Dendritic cell treated with granulocyte-macrophage colony-stimulating factor and Interleukin-4, amounts not matched to agents 40 ng/mL and 50 ng/mL, for 4 days (primary cell): ENCODE measurements around the gene LMCD1.
A peak's percentile ranks its signal among the peaks of the same experiment; 100 is the strongest.

ENCODE experiments used
- H3K27ac Mint-ChIP-seq: one replicate; pipeline ENCODE4 v1.8.0; 2022; ENCODE audit warnings: mild to moderate bottlenecking, mixed read lengths
- H3K27me3 Mint-ChIP-seq: one replicate; pipeline ENCODE4 v1.8.0; 2022; ENCODE audit warnings: mild to moderate bottlenecking, mixed read lengths
- H3K36me3 Mint-ChIP-seq: one replicate; pipeline ENCODE4 v1.8.0; 2022; ENCODE audit warnings: low read depth, mixed read lengths
- H3K4me1 Mint-ChIP-seq: one replicate; pipeline ENCODE4 v1.8.0; 2022; ENCODE audit warnings: low read depth, mixed read lengths
- H3K4me3 Mint-ChIP-seq: one replicate; pipeline ENCODE4 v1.8.0; 2022; ENCODE audit warnings: mild to moderate bottlenecking, moderate library complexity, mixed read lengths
- H3K9me3 Mint-ChIP-seq: one replicate; pipeline ENCODE4 v1.8.0; 2022; ENCODE audit warnings: mixed read lengths
- intact Hi-C: fragments of 100-400 bp; cut with micrococcal nuclease; formaldehyde crosslinking; loops from one replicate; pipeline ENCODE4 v1.15.0; 2022

LMCD1 gene

DNA sequence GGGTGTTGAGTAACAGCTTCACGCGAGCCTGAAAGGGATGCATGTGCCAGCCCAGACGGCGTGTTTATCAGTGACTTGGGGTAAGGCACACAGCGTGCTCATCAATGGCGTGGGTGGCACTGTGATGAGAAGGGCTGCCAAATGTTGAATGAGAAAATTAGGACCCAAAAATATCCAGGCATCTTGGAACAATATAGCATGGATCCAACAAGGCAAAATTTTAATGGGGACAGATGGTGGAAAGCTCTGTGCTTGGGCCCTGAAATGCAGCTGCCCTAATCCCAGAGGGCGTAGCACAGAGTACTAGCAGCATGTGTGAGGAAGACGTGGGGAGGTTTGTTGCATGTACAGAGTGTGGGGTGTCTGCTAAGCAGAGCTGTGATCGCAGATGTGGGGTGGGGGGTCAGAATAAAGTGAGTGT is 94.1 kb downstream of the LMCD1 start:
- Mint-ChIP-seq H3K4me3 (no peak overlapping the region), H3K4me1 (no peaks in the 10 kb centered on the region), H3K36me3 (no peaks in the 10 kb centered on the region), H3K9me3 (no peaks in the 10 kb centered on the region), H3K27ac (no peak overlapping the region), H3K27me3 (no peaks in the 10 kb centered on the region)
- intact Hi-C loops: no loop called here

DNA sequence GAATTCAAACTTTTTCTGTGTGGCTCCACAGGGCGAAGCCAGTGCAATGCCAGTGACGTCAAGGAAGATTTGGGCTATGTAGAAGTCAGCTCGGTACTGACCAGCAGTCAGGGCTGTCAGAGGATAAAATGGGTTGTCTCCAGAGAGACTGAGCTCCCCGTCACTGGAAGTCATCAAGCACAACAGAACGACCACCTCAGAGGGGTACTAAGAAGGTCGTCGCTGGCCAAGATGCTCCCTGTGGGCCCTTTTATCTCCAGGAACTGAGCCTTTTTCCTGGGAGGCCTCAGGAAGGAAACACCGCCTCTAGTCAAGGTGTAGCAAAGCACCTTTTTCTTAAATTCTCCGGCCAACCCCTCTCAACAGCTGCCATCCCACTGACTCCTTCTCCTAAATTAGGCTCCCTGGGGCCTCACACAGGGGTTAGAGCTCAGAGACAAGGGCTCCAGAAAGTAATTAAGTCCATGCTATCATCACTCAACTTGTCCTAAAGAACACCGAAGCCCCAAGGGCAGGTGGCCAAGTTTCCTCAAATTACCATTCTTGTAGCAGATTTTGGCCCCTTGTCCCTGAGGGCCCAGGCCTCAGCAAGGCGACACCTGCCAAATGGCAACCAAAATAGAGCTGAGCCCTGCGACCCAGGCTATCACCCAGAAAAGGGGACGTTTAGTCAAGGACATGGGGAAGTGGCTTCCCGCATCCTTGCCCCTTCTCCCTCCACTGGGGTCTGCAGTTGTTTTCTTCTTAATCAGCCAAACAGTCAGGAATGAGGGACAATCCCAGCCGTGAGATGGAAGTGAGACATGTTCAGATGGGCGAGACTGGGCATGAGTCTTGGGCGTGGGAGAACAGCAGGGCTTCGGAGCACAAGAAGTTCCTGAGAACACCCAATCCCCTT is 94.9 kb downstream of the LMCD1 start:
- intact Hi-C loops: no loop called here
- H3K27me3 Mint-ChIP-seq: no peaks in the 10 kb centered on the region
- no peak overlapping the region for H3K4me3 Mint-ChIP-seq
- no peaks in the 10 kb centered on the region for H3K36me3 Mint-ChIP-seq
- no peaks in the 10 kb centered on the region for H3K4me1 Mint-ChIP-seq
- no peaks in the 10 kb centered on the region for H3K9me3 Mint-ChIP-seq
- no peak overlapping the region for H3K27ac Mint-ChIP-seq

DNA sequence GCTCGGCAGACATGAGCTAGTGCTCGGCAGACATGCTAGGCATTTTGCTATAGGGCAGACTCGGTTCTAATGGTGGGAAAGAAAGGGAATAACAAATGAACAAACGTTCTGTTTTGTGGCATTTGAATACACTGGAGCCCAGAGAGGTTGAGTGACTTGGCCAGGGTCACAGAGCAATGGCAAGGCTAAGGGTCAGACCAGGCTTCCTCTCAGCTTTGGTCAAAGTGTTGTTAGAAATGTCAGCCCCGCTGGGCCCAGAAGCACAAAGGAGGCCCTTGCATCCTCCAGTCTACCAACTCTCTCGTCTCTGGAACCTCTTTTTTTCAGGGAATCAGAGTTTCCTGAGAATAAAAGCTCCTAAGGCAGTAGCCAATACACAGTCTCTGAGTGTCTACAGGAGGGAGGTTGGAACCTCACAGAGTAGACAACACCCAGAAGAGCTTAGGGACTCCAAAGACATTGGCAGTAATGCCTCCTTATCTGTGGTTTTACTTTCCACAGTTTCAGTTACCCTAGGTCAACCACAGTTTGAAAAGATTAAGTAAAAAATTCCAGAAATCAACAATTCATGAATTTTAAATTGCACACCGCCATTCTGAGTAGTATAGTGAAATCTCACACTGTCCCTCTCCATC is 95.7 kb downstream of the LMCD1 start:
- Mint-ChIP-seq H3K36me3 (no peaks in the 10 kb centered on the region), H3K4me3 (no peak overlapping the region), H3K9me3 (no peaks in the 10 kb centered on the region), H3K4me1 (no peaks in the 10 kb centered on the region), H3K27ac (no peak overlapping the region), H3K27me3 (no peaks in the 10 kb centered on the region)
- intact Hi-C loops: no loop called here

DNA sequence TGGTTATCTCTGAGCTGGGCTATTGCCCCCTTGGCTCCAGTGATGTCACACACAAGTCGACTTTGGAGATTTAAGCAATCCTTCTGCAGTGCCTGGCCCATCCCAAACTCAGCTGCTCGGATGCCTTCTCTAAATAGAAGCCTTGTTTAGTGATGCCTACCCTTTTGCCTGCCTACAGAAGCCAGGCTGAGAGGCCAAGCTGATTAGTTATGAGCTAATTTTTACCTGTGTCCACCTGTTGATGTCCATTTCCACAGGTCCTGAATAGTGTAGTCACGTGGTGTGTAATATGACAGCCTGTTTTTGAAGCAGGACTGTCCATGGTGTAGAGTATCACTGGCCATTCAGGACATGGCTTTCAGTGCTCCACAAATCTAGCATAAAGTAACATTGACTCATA is 97.5 kb downstream of the LMCD1 start:
- Mint-ChIP-seq H3K27ac (no peak overlapping the region), H3K36me3 (no peaks in the 10 kb centered on the region), H3K4me3 (no peak overlapping the region), H3K4me1 (no peaks in the 10 kb centered on the region), H3K27me3 (peaks cover 2% of the 10 kb centered on the region), H3K9me3 (no peaks in the 10 kb centered on the region)
- intact Hi-C loops: no loop called here

DNA sequence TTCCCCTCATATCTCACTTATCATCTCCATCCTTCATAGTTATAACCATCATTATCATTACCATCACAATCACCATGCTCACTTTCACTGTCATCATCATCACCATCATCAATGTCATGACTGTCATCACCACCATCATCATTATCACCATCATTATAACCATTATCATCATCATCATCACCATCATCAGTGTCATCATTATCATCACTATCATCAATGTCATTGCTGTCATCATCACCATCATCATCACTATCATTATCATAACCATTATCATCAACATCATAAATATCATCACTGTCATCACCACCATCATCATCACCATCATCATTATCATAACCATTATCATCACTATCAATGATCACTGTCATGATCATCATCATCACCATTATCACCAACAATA is 98.8 kb downstream of the LMCD1 start:
- Mint-ChIP-seq H3K27ac (no peak overlapping the region), H3K27me3 (peaks cover 2% of the 10 kb centered on the region), H3K4me1 (peaks cover 7% of the 10 kb centered on the region), H3K9me3 (no peaks in the 10 kb centered on the region), H3K4me3 (no peak overlapping the region), H3K36me3 (no peaks in the 10 kb centered on the region)
- intact Hi-C loops: no loop called here

DNA sequence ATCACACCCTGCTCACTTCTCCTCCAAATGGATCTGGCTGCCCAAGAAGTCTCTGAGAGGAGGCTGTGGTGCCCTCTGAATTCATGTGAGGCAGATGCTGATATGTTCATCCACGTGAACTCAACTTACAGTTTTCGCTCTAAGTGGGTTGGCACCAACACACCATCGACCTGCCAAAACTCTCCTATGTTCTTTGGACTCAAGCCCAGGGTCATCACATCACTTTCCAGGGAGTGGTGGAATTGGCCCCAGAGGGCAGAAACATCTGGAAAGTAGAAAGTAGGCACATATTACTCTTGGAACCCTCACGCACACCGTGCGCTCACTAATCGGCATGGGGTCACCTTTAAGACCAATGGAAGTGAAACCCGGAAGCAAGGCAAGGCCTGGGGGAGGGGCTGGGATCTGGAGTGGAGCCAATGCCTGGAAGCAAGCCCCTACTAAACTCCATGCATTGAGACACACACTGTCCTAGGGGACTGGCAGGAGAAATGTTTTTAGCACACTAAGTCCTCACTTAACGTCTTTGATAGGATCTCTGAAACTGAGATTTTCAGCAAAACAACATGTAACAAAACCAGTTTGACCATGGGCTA is 101.6 kb downstream of the LMCD1 start:
- Mint-ChIP-seq H3K4me3 (no peak overlapping the region), H3K9me3 (no peaks in the 10 kb centered on the region), H3K4me1 (peaks cover 18% of the 10 kb centered on the region), H3K27ac (peak overlapping the region; percentile 17), H3K27me3 (peaks cover 13% of the 10 kb centered on the region), H3K36me3 (no peaks in the 10 kb centered on the region)
- intact Hi-C loops: no loop called here

DNA sequence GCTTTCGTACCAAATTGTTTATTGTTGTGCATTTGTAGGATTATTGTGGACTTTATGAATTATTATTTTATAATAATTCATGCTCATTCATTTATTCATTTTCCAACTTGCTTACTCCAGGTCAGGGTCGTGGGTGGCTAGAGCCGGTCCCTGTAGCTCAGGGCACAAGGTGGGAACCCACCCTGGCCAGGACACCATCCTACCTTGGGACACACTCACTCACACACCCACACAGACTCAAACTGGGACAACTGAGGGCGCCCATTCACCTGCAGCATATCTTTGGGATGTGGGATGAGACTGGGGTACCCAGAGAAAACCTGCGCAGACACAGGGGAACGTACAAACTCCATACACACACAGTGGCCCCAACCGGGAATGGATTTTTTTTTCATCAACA is 102.4 kb downstream of the LMCD1 start:
- H3K27me3 Mint-ChIP-seq: peaks cover 16% of the 10 kb centered on the region
- H3K9me3 Mint-ChIP-seq: no peaks in the 10 kb centered on the region
- H3K4me3 Mint-ChIP-seq: no peak overlapping the region

DNA sequence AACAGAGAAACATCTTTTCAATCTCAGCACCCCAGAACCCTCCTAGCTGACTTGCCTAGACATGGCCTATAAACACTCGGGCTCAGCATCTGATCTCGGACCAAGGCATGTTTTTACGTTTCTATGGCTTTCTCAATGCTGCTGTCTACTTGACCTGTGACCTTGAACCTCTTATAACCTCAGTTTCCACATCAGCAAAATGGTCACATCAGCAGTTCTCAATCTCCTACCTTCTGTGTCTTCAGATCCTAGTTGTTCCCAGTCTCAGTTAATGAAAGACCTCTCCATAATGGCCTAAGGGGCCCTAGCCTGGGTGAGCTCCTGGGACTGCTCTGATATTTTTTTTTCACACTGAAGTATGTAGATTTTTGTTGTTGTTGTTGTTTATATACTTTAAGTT is 103.4 kb downstream of the LMCD1 start:
- intact Hi-C loops: no loop called here
- H3K4me1 Mint-ChIP-seq: peaks cover 24% of the 10 kb centered on the region
- H3K36me3 Mint-ChIP-seq: no peaks in the 10 kb centered on the region
- peaks cover 17% of the 10 kb centered on the region for H3K27me3 Mint-ChIP-seq
- H3K4me3 Mint-ChIP-seq: no peak overlapping the region
- peak overlapping the region; percentile 55 for H3K27ac Mint-ChIP-seq
- no peaks in the 10 kb centered on the region for H3K9me3 Mint-ChIP-seq

More for the DNA sequence above, 102.4 kb downstream of the LMCD1 start:
- H3K36me3 Mint-ChIP-seq: no peaks in the 10 kb centered on the region
- H3K4me1 Mint-ChIP-seq: peaks cover 20% of the 10 kb centered on the region
- H3K27ac Mint-ChIP-seq: no peak overlapping the region
- intact Hi-C loops: no loop called here

DNA sequence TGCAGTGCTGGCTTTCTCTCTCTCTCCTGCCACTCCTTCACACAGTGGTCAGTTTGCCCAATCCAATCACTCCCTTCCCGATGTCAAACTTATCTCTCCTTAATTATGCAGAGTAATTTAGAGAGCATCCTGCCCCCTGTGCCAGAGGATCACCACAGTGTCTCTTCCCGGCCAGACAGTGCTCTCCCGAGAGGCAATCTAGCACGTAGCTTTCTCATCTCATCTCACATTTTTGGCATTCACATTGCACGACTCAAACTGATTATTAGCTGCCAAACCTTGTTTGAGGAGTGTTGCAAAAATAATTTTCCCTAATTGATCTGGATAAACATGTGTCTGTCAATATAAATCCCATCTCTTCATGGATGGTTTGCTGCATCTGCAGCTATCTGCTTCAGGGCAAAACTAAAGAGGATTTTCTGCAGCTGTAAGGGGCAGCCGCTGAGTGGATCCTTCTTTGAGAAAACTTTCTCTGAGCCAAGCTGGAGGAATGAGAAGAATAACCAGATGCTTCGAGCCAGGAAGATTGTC is 105.1 kb downstream of the LMCD1 start:
- Mint-ChIP-seq H3K4me1 (peaks cover 24% of the 10 kb centered on the region), H3K9me3 (no peaks in the 10 kb centered on the region), H3K27me3 (peaks cover 18% of the 10 kb centered on the region), H3K4me3 (no peak overlapping the region), H3K27ac (no peak overlapping the region), H3K36me3 (no peaks in the 10 kb centered on the region)
- intact Hi-C loops: loop anchor here (1.0 to 2.0 kb wide), 2 partner anchors 126 to 164 kb away; no protein-coding TSS in a partner anchor

DNA sequence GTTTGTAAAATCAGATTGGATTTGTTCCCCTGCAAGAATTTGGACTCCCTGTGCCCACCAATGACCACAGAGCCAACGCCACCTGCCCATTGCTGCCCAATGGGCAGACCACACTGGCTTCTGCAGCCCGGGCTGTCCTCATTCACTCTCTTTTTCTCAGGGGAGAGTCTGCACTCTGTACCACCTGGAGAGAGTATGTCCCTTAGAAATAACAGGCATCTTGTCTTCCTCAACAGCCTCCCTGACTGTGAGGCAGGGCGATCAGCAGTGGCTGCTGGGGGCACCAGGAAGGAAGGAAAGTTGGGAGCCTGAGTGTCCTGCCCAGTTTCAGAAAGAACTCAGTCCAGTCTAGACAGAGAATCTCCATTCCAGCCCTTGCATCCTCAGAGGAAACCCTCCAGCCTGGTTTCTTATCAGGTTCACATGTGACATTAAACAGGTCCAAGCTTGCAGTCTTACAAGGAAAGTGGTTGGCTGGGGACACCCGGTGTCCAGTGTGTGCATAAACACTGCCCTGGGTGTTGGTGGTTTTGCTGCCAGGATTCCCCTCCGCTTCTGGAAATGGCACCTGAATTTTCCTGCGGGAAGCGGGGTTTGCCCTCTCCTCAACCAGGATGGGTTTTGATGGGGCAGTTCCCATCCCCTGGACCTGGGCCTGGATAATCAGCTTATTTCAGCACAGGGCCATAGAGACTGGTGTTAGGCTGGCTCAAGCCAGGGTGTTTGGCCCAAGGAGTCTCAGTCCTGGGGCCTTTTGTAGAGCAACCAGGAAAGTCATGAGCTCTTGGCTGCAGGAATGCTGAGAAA is 105.8 kb downstream of the LMCD1 start:
- H3K4me3 Mint-ChIP-seq: no peak overlapping the region
- H3K27ac Mint-ChIP-seq: no peak overlapping the region
- no peaks in the 10 kb centered on the region for H3K9me3 Mint-ChIP-seq
- intact Hi-C loops: loop anchor here (1.0 to 2.0 kb wide), 2 partner anchors 127 to 165 kb away; no protein-coding TSS in a partner anchor
- peaks cover 18% of the 10 kb centered on the region for H3K27me3 Mint-ChIP-seq
- H3K4me1 Mint-ChIP-seq: peaks cover 24% of the 10 kb centered on the region
- no peaks in the 10 kb centered on the region for H3K36me3 Mint-ChIP-seq

DNA sequence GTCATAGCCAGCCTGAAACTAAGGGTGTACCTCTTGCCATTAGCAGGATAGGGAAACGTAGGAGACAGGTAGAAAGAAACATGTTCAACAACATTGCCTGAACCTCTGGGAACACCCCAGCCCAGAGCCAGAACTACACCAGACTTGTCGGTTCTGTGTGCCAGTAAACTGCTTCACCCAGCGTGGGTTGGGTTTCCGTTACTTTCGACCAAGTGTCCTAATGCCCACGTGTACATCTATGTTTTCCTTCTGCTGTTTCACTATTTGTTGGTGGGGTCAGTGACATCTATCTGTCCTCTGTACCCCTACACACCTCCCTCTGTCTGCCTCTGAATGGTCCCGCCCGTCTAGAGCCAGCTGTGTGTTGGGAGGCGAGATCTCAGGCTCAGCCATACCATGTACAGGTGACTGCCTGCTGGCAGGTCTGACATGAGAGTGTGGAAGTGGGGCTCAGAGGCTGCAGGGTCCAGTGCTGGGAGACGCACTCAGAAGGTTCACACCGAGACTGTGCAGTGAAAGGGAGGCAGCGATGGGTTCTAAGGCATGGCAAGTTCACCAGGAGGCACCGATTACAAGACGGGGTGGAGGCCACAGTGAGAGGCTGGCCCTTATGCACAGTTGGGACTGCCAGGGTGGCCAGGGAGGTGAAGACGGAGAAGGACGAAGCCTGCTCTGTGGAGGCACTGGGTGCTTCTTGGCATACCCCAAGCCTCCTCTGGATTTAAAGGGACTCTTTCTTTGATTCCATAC is 106.6 kb downstream of the LMCD1 start:
- H3K4me3 Mint-ChIP-seq: no peak overlapping the region
- intact Hi-C loops: no loop called here
- no peak overlapping the region for H3K27ac Mint-ChIP-seq
- H3K36me3 Mint-ChIP-seq: no peaks in the 10 kb centered on the region
- peaks cover 24% of the 10 kb centered on the region for H3K4me1 Mint-ChIP-seq
- no peaks in the 10 kb centered on the region for H3K9me3 Mint-ChIP-seq
- H3K27me3 Mint-ChIP-seq: peaks cover 16% of the 10 kb centered on the region

DNA sequence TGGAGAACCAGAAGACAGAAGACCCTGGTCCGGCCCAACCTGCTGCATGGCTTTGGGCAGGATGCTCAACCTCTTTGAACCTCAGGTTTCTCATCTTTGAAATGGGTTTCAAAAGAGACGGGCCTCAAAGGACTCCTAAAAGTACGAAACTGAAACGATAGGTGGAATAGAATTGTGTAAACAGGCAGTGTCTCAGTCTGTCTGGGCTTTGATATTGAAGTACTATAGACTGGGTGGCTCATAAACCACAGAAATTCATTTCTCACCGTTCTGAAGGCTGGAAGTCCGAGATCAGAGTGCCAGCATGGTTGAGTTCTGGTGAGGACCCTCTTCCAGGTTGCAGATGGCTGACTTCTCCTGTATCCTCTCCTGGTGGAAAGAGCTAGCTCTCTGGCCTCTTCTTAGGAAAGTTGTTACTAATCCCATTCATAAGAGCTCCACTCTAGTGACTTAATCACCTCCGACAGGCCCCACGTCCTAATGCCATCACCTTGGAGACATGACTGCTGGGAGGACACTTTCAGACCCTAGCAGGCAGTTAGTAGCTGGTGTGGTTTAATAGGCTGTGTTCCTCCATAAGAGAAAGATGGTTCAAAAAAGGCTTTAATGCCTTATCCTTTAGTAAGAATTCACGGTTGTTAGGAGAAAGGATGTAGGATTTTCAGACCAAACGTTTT is 107.3 kb downstream of the LMCD1 start:
- H3K9me3 Mint-ChIP-seq: no peaks in the 10 kb centered on the region
- no peak overlapping the region for H3K4me3 Mint-ChIP-seq
- no peaks in the 10 kb centered on the region for H3K36me3 Mint-ChIP-seq
- H3K27ac Mint-ChIP-seq: no peak overlapping the region
- peaks cover 16% of the 10 kb centered on the region for H3K27me3 Mint-ChIP-seq
- intact Hi-C loops: no loop called here
- peaks cover 24% of the 10 kb centered on the region for H3K4me1 Mint-ChIP-seq
